ENCODE measurements around the gene ATP1B1.

ATP1B1 gene

GRCh38 chr1:169130683-169131082, 24.2 kb downstream of the ATP1B1 start:
- Histone ChIP-seq H3F3A (ENCODE audit: control insufficient read depth, insufficient read depth) (no peaks in the 10 kb centered on the region), H3K4me2 (ENCODE audit: low read length) (no peak overlapping the region), H4K20me1 (ENCODE audit: control insufficient read depth, insufficient read depth, low read depth, low read length) (no peaks in the 10 kb centered on the region), H3K4me3 (ENCODE audit: low read length) (no peak overlapping the region), H3K4me1 (ENCODE audit: control insufficient read depth, low read length) (no peaks in the 10 kb centered on the region), H3K9me3 (ENCODE audit: control insufficient read depth, insufficient read depth, low read length) (no peaks in the 10 kb centered on the region), H3K36me3 (ENCODE audit: control insufficient read depth, low read length) (no peaks in the 10 kb centered on the region), H3K79me2 (ENCODE audit: control insufficient read depth, low read length) (no peaks in the 10 kb centered on the region), H3K9me2 (replicated peaks; ENCODE audit: control insufficient read depth, low read length) (no peaks in the 10 kb centered on the region), H3K27ac (ENCODE audit: low read depth, low read length) (no peak overlapping the region), H3K27me3 (ENCODE audit: control insufficient read depth, low read length) (no peaks in the 10 kb centered on the region)
- TF ChIP-seq, protein P1, sequence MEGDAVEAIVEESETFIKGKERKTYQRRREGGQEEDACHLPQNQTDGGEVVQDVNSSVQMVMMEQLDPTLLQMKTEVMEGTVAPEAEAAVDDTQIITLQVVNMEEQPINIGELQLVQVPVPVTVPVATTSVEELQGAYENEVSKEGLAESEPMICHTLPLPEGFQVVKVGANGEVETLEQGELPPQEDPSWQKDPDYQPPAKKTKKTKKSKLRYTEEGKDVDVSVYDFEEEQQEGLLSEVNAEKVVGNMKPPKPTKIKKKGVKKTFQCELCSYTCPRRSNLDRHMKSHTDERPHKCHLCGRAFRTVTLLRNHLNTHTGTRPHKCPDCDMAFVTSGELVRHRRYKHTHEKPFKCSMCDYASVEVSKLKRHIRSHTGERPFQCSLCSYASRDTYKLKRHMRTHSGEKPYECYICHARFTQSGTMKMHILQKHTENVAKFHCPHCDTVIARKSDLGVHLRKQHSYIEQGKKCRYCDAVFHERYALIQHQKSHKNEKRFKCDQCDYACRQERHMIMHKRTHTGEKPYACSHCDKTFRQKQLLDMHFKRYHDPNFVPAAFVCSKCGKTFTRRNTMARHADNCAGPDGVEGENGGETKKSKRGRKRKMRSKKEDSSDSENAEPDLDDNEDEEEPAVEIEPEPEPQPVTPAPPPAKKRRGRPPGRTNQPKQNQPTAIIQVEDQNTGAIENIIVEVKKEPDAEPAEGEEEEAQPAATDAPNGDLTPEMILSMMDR (IDR thresholded peaks at IDR 0.05; ENCODE audit: low read depth, low read length, poor library complexity, severe bottlenecking), result no peak
- no peak for TF ChIP-seq EZH2phosphoT487 (IDR thresholded peaks at IDR 0.05; ENCODE audit: borderline replicate concordance, low read length)

GRCh38 chr1:169132512-169133227, 26.2 kb downstream of the ATP1B1 start:
- TF ChIP-seq, protein P1 (IDR thresholded peaks at IDR 0.05; ENCODE audit: low read depth, low read length, poor library complexity, severe bottlenecking), result no peak
- no peak for TF ChIP-seq EZH2phosphoT487 (IDR thresholded peaks at IDR 0.05; ENCODE audit: borderline replicate concordance, low read length)
- Histone ChIP-seq H4K20me1 (ENCODE audit: control insufficient read depth, insufficient read depth, low read depth, low read length) (no peaks in the 10 kb centered on the region), H3K9me2 (replicated peaks; ENCODE audit: control insufficient read depth, low read length) (no peaks in the 10 kb centered on the region), H3K4me1 (ENCODE audit: control insufficient read depth, low read length) (no peaks in the 10 kb centered on the region), H3K4me2 (ENCODE audit: low read length) (no peak overlapping the region), H3K4me3 (ENCODE audit: low read length) (no peak overlapping the region), H3F3A (ENCODE audit: control insufficient read depth, insufficient read depth) (no peaks in the 10 kb centered on the region), H3K79me2 (ENCODE audit: control insufficient read depth, low read length) (no peaks in the 10 kb centered on the region), H3K27me3 (ENCODE audit: control insufficient read depth, low read length) (no peaks in the 10 kb centered on the region), H3K36me3 (ENCODE audit: control insufficient read depth, low read length) (no peaks in the 10 kb centered on the region), H3K27ac (ENCODE audit: low read depth, low read length) (no peak overlapping the region), H3K9me3 (ENCODE audit: control insufficient read depth, insufficient read depth, low read length) (no peaks in the 10 kb centered on the region)

DNA sequence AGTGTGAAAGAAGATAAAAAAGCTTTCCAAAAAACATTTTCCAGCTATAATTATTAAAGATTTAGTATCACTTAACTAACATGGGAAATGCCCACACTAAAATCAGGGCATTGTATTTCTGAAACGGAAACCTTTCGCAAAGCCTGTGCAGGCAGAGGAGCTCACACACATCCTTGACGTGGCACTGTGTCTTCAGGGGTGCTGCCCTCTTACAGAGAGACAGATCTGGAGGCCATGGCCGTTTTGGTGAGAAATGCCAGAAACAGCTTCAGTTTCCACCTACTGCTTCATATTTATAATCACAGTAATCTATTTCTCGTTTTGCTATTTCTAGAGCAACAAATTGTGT, 26.7 kb downstream of the ATP1B1 start:
- H3K4me1 ChIP-seq (ENCODE audit: control insufficient read depth, low read length), result no peaks in the 10 kb centered on the region
- no peak overlapping the region for H3K27ac ChIP-seq (ENCODE audit: low read depth, low read length)
- H3K4me2 ChIP-seq (ENCODE audit: low read length), result no peak overlapping the region
- no peaks in the 10 kb centered on the region for H4K20me1 ChIP-seq (ENCODE audit: control insufficient read depth, insufficient read depth, low read depth, low read length)
- TF ChIP-seq EZH2phosphoT487 (IDR thresholded peaks at IDR 0.05; ENCODE audit: borderline replicate concordance, low read length), result no peak
- TF ChIP-seq, protein P1 (IDR thresholded peaks at IDR 0.05; ENCODE audit: low read depth, low read length, poor library complexity, severe bottlenecking), result no peak
- H3K79me2 ChIP-seq (ENCODE audit: control insufficient read depth, low read length), result no peaks in the 10 kb centered on the region
- H3K36me3 ChIP-seq (ENCODE audit: control insufficient read depth, low read length), result no peaks in the 10 kb centered on the region
- no peaks in the 10 kb centered on the region for H3K9me2 ChIP-seq (replicated peaks; ENCODE audit: control insufficient read depth, low read length)
- H3K4me3 ChIP-seq (ENCODE audit: low read length), result no peak overlapping the region
- no peaks in the 10 kb centered on the region for H3K9me3 ChIP-seq (ENCODE audit: control insufficient read depth, insufficient read depth, low read length)
- H3F3A ChIP-seq (ENCODE audit: control insufficient read depth, insufficient read depth), result no peaks in the 10 kb centered on the region
- H3K27me3 ChIP-seq (ENCODE audit: control insufficient read depth, low read length), result no peaks in the 10 kb centered on the region

Data from DOHH2 (cell line).